Lung microvascular endothelial cell (primary cell): ENCODE data around the gene ZNF124. TPM values are rescaled to one million over a fixed set of nuclear protein-coding genes. Genes with fewer than 3 reads are reported as not detected.
A peak's percentile ranks its signal among the peaks of the same experiment; 100 is the strongest.
"Not testable (repeated sequence)": the region's sequence is repeated elsewhere in the genome, so short reads cannot be mapped to it uniquely, and the experiment has no call there.

Experiments
- DNase-seq, 2 donors: peaks; one replicate each; pipeline versions ENCODE4 v3.0.0 to v3.0.0-alpha.2; 2010; ENCODE audit warnings: low read depth in 2 of 2
- total RNA-seq: library from RNA; depleted of rRNA; stranded (reverse); fragments of >200 nt; gene quantifications from 2 replicates; pipeline ENCODE4 v1.2.1, GENCODE V29; 2014

The ZNF124 gene
- 48.4 and 59.3 TPM in 2 replicates for total RNA-seq

DNA sequence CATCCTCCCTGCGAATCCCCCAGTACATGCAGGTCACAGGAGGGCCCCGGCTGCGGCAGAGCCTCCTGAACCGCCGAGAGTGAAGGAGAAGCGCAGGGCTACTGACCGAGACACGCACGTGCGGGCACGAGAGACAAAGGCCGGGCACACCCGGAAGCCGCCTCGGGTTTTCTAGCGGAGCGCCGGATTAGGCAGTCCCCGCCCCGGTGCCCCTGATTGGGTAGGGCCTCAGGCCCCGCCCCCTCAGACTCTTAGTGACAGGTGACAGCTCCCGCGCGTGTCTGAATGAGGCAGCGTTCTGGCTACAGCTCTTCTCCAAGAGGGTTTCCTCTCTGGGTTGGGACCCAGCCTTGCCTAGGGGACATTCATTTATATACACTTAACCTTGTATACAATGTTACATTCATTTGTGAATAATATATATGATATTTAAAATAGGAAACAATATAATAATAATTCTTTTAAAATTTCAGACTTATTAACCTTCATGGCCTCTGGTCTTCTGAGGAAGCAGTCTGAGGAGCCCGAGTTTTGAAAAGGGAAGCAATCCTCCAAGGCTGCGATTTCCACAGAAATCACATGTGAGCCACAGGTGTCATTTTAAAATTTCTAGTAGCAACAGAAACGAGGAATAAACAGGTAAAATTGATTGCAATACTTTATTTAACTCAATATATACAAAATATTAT is at the start of gene ZNF124:
TSS of gene ZNF124 (minus strand) at position 146 of the 689 bp plus-strand sequence. CDS start at position 3, 143 bp downstream.
- DNase-seq, result not testable (repeated sequence)

GRCh38 chr1:247220280-247220679 is 48.5 kb upstream of the ZNF124 start:
- not testable (repeated sequence) for DNase-seq

GRCh38 chr1:247218121-247218651 is 46.4 kb upstream of the ZNF124 start:
- no peak for DNase-seq

DNA sequence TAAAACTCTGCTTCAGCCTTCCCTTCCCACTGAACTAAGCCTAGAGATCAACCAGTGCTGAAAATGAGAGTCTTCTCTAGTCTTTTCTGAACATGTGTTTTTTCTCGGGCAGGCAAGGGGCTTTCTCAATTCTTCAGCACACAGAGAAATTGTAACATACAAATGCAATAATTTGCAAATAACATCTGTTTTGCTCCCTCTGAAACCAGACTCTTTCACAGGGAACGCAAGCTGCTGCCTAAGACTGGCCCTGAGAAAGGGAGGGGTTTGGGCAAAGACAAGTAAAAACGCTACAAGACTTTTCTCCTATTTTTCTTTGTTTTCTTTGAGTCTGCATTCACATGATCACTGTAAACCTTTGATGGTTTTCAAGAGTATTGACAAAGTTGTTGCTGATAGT is 44.4 kb upstream of the ZNF124 start:
- no peak for DNase-seq

GRCh38 chr1:247212627-247213617 is 41.1 kb upstream of the ZNF124 start:
- DNase-seq, result no peak

DNA sequence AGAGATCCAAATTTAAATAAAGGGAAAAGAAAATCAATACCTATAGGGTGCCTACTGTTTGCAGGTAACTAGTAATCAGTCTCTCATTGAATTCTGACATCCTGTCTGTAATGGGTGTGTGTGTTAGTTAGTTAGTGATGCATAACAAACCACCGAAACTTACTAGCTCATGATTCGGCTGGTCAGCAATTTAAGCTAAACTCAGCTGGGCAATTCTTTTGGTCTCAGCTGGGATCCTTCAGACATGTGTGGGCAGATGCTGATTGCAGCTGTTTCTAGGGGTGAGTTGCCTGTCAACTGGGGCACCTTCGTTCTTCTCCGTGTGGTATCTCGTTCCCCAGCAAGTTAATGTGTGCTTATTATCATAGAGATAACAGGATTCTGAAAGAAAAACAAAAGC is 40.2 kb upstream of the ZNF124 start:
- no peak for DNase-seq

DNA sequence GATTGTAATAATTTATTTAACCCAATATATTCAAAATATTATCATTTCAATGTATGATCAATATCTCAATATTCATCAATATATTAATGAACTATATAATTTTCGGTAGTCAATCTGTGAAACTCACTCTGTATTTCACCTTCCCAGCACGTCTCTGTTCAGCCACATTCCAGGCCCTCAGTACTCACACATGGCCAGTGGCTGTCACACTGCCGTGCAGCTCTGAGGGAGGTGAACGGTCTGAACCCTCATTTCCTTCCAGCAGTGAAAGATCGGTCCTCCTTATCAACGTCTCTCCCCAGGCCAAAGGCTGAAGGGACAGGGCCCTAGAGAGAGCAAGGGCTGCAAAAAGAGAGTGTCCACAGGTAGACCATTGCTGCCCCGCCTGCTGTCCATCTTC is 39.5 kb upstream of the ZNF124 start:
- no peak for DNase-seq

- DNase-seq, result peak; percentile 94 to 97
These were observed 38.7 kb upstream of the ZNF124 start for GRCh38 chr1:247210376-247211117.

DNA sequence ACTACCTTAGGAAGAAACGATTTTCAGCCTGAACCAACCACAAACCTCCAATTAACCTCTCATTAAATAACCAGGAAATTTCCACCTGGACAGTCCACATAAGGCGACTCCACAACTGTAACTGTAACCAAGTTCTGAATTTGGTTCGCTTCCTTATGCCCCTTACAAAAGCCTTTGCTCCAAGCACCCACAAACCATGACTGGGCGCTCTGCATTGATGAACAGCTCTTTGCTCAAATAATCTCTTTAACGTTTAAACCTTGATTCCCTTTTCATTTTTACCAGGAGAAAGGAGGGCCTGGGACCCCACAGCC is 38.2 kb upstream of the ZNF124 start:
- DNase-seq, result no peak

DNA sequence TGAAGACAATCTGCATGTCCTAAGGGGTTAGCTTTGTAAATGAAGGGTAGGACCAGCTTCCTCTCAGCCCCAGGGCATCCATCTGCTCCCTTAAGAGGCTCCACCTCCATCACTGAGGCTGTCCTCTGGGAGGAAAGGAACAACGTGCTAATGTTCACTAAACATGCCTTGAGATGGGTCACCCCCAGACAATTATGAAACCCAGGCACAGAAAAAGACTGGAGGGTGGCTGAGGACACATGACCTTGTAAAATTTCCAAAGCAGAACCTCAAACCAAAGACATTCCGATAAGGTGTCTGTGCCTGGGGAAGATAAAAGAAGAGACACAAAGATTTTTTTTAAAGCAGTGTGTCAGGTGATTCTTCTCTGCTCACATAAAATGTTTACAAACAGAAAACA is 37.6 kb upstream of the ZNF124 start:
- peak in 1 of 2 donors; percentile 10 for DNase-seq

DNA sequence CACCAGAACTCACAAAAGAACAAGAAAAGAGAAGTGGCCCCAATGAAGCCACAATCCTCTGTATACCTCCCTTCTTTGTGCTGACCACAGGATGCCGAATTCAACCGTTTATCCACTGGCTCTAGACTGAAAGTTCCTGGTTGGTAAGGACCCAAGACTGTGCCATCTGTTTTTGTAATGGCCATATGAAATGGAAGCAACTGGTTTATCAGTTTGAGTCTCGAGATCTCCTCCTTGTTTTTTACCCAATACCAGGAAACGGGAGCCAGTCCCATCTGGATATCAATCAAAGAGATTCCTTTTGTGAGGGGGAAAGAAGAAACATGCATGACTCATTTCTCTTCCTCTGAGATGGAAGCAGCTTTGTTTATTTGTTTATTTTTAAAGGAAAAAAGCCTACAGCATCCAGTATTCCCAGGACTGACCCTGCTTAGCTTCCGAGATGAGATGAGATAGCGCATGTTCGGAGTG is 32.4 kb upstream of the ZNF124 start:
- peak in 1 of 2 donors; percentile 77 for DNase-seq

- DNase-seq, result no peak
These were observed 27.0 kb upstream of the ZNF124 start for GRCh38 chr1:247198781-247199180.

DNA sequence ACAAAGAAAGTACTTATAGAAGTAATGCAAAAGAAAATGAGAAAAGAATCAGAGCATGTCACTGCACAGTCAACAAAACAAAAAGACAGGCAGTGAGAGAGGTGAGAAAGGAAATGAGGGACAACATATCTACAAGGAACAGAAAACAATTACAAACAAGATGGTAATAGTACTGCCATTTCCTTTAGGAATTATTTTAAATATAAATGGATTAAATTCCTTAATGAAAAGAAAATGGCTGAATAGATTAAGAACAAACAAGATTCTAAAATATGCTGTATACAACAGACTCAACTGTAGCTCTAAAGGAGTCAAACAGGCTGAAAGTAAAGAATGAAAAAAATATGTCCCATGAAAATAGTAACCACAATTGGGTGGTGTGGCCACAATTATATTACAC is 22.1 kb upstream of the ZNF124 start:
- no peak for DNase-seq

DNA sequence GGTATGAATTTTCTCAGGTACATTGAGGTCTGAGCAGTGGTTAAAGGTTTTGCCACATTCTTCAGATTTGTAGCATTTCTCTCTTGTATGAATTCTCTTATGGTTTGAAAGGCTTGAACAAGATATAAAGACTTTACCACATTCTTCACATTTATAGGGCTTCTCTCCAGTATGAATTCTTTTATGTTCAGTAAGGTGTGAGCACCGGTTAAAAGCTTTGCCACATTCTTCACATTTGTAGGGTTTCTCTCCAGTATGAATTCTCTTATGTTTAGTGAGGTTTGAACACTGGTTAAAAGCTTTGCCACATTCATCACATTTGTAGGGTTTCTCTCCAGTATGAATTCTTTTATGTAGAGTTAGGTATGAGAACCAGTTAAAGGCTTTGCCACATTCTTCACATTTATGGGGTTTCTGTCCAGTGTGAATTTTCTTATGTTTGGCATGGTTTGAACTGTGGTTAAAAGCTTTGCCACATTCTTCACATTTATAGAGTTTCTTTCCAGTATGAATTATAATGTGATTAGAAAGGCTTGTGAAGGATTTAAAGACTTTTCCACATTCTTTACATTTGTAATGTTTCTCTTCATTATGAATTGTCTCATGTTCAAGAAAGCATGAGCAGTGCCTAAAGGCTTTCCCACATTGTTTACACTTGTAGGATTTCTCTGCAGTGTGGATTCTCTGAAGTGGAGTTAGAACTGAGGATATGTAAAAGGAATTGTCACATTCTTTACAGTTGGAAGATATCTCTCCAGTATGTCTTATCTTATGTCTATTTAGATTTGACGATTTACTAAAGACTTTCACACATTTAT is 18.4 kb upstream of the ZNF124 start:
- DNase-seq, result no peak

GRCh38 chr1:247185667-247186066 is 13.8 kb upstream of the ZNF124 start:
- no peak for DNase-seq

GRCh38 chr1:247184254-247184653 is 12.4 kb upstream of the ZNF124 start:
- DNase-seq, result no peak

DNA sequence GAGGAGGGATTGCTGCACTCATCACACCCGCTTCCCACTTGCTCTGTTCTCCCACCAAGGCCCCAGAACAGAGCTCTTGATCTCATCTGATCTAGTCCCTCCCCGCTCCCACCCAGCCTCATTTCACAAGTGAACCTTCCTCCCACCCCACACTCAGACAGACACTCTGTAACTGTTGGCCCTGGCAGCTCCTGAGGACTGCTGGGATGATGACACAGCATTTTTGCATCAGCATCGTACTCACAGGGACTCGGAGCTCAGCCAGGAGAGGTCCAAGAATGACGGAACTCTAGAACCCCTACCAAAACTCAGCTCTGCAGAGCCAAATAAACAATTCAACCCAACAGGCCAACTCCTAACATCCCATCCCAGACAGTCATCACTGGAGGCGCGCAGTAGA is 11.2 kb upstream of the ZNF124 start:
- no peak for DNase-seq

DNA sequence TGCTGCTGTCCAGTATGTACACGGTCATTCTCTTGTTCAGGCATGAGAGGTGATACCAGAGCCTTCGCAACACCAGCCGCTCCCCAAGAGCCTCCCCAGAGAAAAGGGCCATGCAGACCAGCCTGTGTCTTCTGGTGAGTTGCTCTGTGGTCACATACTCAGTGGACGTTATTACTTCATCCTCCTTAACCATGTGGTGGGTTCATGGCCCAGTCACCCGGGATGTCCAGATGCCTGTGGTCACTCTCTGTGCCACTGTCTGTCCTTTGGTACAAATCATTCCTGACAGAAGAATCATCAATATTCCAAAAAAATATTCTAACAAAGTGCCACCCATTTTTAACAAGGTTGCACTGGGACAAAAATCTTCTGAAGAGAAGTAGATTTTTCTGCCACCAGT is 8.8 kb upstream of the ZNF124 start:
- no peak for DNase-seq

GRCh38 chr1:247177755-247178154 is 5.9 kb upstream of the ZNF124 start:
- DNase-seq, result no peak

- no peak for DNase-seq
These were observed 3.6 kb upstream of the ZNF124 start for GRCh38 chr1:247175458-247175857.

DNA sequence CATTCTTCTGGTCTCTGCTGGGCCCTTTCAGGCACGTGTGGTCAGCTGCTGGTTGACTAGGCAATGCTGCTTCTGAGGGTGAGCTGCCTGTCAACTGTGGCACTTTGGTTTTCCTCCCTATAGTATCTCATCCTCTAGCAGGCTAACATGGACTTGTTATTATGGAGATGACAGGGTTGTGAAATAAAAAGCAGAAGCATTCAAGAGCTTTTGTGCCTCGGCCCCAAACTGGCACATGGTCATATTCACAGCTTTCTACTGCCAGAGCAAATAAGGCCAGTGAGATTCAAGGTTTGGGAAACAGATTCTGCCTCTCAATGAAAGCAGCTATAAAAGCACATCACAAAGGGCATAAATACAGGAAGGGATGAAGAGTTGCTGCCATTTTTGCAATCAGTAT is 1.6 kb upstream of the ZNF124 start:
- no peak for DNase-seq
